NCI-H524 (cell line): ENCODE data around the gene MRPL51.
"Not testable (repeated sequence)": the region's sequence is repeated elsewhere in the genome, so short reads cannot be mapped to it uniquely, and the experiment has no call there.

Source experiments
- DNase-seq, 2 experiments: peaks; one replicate each; lab custom pipeline; 2025; lab: John Stamatoyannopoulos, UW

Gene MRPL51

GRCh38 chr12:6488240-6488639, 4.8 kb downstream of the MRPL51 start:
- DNase-seq, result no peak

- no peak for DNase-seq
Measured at GRCh38 chr12:6478416-6478815, 14.6 kb downstream of the MRPL51 start.

GRCh38 chr12:6477601-6478377, 15.3 kb downstream of the MRPL51 start:
- not testable (repeated sequence) for DNase-seq

GRCh38 chr12:6476489-6476888, 16.6 kb downstream of the MRPL51 start:
- no peak for DNase-seq

GRCh38 chr12:6475233-6475975, 17.7 kb downstream of the MRPL51 start:
- DNase-seq, result not testable (repeated sequence)

- DNase-seq, result no peak
Measured at GRCh38 chr12:6472491-6472890, 20.6 kb downstream of the MRPL51 start.

- no peak for DNase-seq
Measured at GRCh38 chr12:6471989-6472360, 21.1 kb downstream of the MRPL51 start.

GRCh38 chr12:6470375-6471163, 22.5 kb downstream of the MRPL51 start, which contains the start of gene VAMP1:
VAMP1 (minus strand) TSS chr12:6470677; CDS start chr12:6470531, 146 bp downstream.
- peak; percentile 88 to 94 for DNase-seq

- peak in 1 of 2 experiments; percentile 32 for DNase-seq
Measured at GRCh38 chr12:6469609-6470374, 23.3 kb downstream of the MRPL51 start.

GRCh38 chr12:6469092-6469491, 24.0 kb downstream of the MRPL51 start:
- no peak for DNase-seq

- DNase-seq, result no peak
Measured at GRCh38 chr12:6468283-6468575, 24.8 kb downstream of the MRPL51 start.

GRCh38 chr12:6467571-6468282, 25.3 kb downstream of the MRPL51 start:
- not testable (repeated sequence) for DNase-seq

GRCh38 chr12:6466751-6467150, 26.3 kb downstream of the MRPL51 start:
- not testable (repeated sequence) for DNase-seq

GRCh38 chr12:6466184-6466573, 26.9 kb downstream of the MRPL51 start:
- DNase-seq, result no peak

- DNase-seq, result peak; percentile 48 to 71
Measured at GRCh38 chr12:6465467-6466183, 27.4 kb downstream of the MRPL51 start.

GRCh38 chr12:6464531-6464930, 28.5 kb downstream of the MRPL51 start:
- DNase-seq, result no peak

- DNase-seq, result peak in 1 of 2 experiments; percentile 24
Measured at GRCh38 chr12:6463858-6464257, 29.2 kb downstream of the MRPL51 start.

- DNase-seq, result no peak
Measured at GRCh38 chr12:6463216-6463615, 29.8 kb downstream of the MRPL51 start.

- DNase-seq, result no peak
Measured at GRCh38 chr12:6462234-6462995, 30.6 kb downstream of the MRPL51 start.
